GM23338 (cell line): ENCODE results near the gene CDK14. TPM values are rescaled to one million over a fixed set of nuclear protein-coding genes. Genes with fewer than 3 reads are reported as not detected.

Experiments used
- ATAC-seq: fragments of 200-7000 bp; cut with Tn5 transposase; 3 replicates; pipeline ENCODE4 v1.9.1; 2020
- DNase-seq: peaks from one replicate; pipeline ENCODE4 v3.0.0-alpha.2; 2015; ENCODE audit warnings: low spot score
- H2AFZ ChIP-seq: fragments of 200-600 bp; sonication (generic); 2 replicates; pipeline ENCODE4 v1.8.0; 2016; ENCODE audit warnings: antibody characterized with exemption, mild to moderate bottlenecking, moderate library complexity
- H3F3A ChIP-seq: fragments of 200-600 bp; sonication (generic); replicated peaks from 2 replicates; pipeline ENCODE4 v1.8.0; 2017; ENCODE audit warnings: antibody characterized with exemption, mixed run types, low read depth
- H3K27ac ChIP-seq: fragments of 200-600 bp; sonication (generic); 2 replicates; pipeline ENCODE4 v1.6.1; 2016; ENCODE audit warnings: low read depth
- H3K27me3 ChIP-seq: fragments of 200-600 bp; sonication (generic); 2 replicates; pipeline ENCODE4 v1.8.0; 2016; ENCODE audit warnings: mild to moderate bottlenecking, mixed run types, moderate library complexity; ENCODE audit not compliant: insufficient read depth
- H3K36me3 ChIP-seq: fragments of 200-600 bp; sonication (generic); 2 replicates; pipeline ENCODE4 v1.8.0; 2016; ENCODE audit warnings: mild to moderate bottlenecking; ENCODE audit not compliant: insufficient read depth
- H3K4me1 ChIP-seq: fragments of 200-600 bp; sonication (generic); 2 replicates; pipeline ENCODE4 v1.8.0; 2016; ENCODE audit warnings: mild to moderate bottlenecking, moderate library complexity; ENCODE audit not compliant: insufficient read depth
- H3K4me2 ChIP-seq: fragments of 200-600 bp; sonication (generic); 2 replicates; pipeline ENCODE4 v1.7.1; 2017; ENCODE audit warnings: mixed run types
- H3K4me3 ChIP-seq: fragments of 200-600 bp; sonication (generic); 2 replicates; pipeline ENCODE4 v1.6.1; 2016; ENCODE audit warnings: mixed run types
- H3K79me2 ChIP-seq: fragments of 200-600 bp; sonication (generic); replicated peaks from 2 replicates; pipeline ENCODE4 v1.8.0; 2017; ENCODE audit warnings: mild to moderate bottlenecking; ENCODE audit not compliant: insufficient read depth
- H3K9me2 ChIP-seq: fragments of 200-600 bp; sonication (generic); 2 replicates; pipeline ENCODE4 v1.8.0; 2017; ENCODE audit not compliant: insufficient read depth
- H4K20me1 ChIP-seq: fragments of 200-600 bp; sonication (generic); replicated peaks from 2 replicates; pipeline ENCODE4 v1.8.0; 2017; ENCODE audit warnings: mild to moderate bottlenecking; ENCODE audit not compliant: insufficient read depth
- H3K27ac Mint-ChIP-seq: 2 replicates; pipeline ENCODE4 v1.8.0; 2020; ENCODE audit warnings: inconsistent platforms, mild to moderate bottlenecking, moderate library complexity, mixed read lengths
- H3K27me3 Mint-ChIP-seq: 3 replicates; pipeline ENCODE4 v1.8.0; 2022; ENCODE audit warnings: low read depth, mild to moderate bottlenecking, moderate library complexity, mixed read lengths, inconsistent platforms; ENCODE audit not compliant: insufficient read depth, poor library complexity
- H3K36me3 Mint-ChIP-seq: 3 replicates; pipeline ENCODE4 v1.8.0; 2021; ENCODE audit warnings: low read depth, mild to moderate bottlenecking, inconsistent platforms, moderate library complexity, mixed read lengths
- H3K4me1 Mint-ChIP-seq: 3 replicates; pipeline ENCODE4 v1.8.0; 2020; ENCODE audit warnings: mild to moderate bottlenecking, inconsistent platforms, mixed read lengths
- H3K4me3 Mint-ChIP-seq: 3 replicates; pipeline ENCODE4 v1.8.0; 2021; ENCODE audit warnings: moderate library complexity, mild to moderate bottlenecking, inconsistent platforms, mixed read lengths
- H3K9me3 Mint-ChIP-seq: 3 replicates; pipeline ENCODE4 v1.8.0; 2020; ENCODE audit warnings: moderate library complexity, mild to moderate bottlenecking, inconsistent platforms, mixed read lengths
- CREB1 ChIP-seq: fragments of 250-450 bp; sonication (Bioruptor Pico); IDR thresholded peaks from 2 replicates; pipeline ENCODE4 v1.5.0; 2020; ENCODE audit warnings: low read depth, mild to moderate bottlenecking, moderate library complexity
- CTCF ChIP-seq, 2 experiments: fragments of 200-600 bp in 1 of 2; sonication (generic) in 1 of 2; conservative IDR thresholded peaks; 2 replicates each; pipeline versions ENCODE4 v1.5.1 to v1.6.1; 2016 to 2017; ENCODE audit warnings: antibody characterized with exemption in 2 of 2, low read depth in 2 of 2, mild to moderate bottlenecking in 2 of 2, moderate library complexity in 1 of 2
- ETS1 ChIP-seq: IDR thresholded peaks from 2 replicates; pipeline ENCODE4 v1.6.1; 2016; ENCODE audit warnings: antibody characterized with exemption
- JUNB ChIP-seq: IDR thresholded peaks from one replicate; pipeline ENCODE4 v1.6.1; 2016; ENCODE audit warnings: antibody characterized with exemption; ENCODE audit not compliant: unreplicated experiment
- NANOG ChIP-seq: IDR thresholded peaks from 2 replicates; pipeline ENCODE4 v1.6.1; 2016; ENCODE audit warnings: antibody characterized with exemption, borderline replicate concordance
- POLR2AphosphoS5 ChIP-seq: IDR thresholded peaks from 2 replicates; pipeline ENCODE4 v1.6.1; 2016; ENCODE audit warnings: antibody characterized with exemption, low read depth
- REST ChIP-seq: IDR thresholded peaks from one replicate; pipeline ENCODE4 v1.6.1; 2018; ENCODE audit warnings: antibody characterized with exemption; ENCODE audit not compliant: unreplicated experiment
- STAT1 ChIP-seq: IDR thresholded peaks from one replicate; pipeline ENCODE4 v1.6.1; 2016; ENCODE audit warnings: antibody characterized with exemption; ENCODE audit not compliant: unreplicated experiment
- ZNF114 ChIP-seq: fragments of 250-450 bp; sonication (Bioruptor Pico); IDR thresholded peaks from 2 replicates; pipeline ENCODE4 v1.5.0; 2020; ENCODE audit warnings: mild to moderate bottlenecking, moderate library complexity
- ZNF331 ChIP-seq: fragments of 250-450 bp; sonication (Bioruptor Pico); IDR thresholded peaks from 2 replicates; pipeline ENCODE4 v1.5.0; 2020; ENCODE audit warnings: low read depth, mild to moderate bottlenecking, moderate library complexity
- polyA plus RNA-seq: library from polyadenylated mRNA; unstranded; fragments of >200 nt; fragmentation: Nextera tagmentation; extraction: Ambion mirVana; gene quantifications from 2 replicates; pipeline ENCODE4 v1.2.1, GENCODE V29; 2016
- total RNA-seq: library from RNA; depleted of rRNA; stranded (reverse); fragments of >200 nt; shearing (Covaris generic); gene quantifications from 2 replicates; pipeline ENCODE4 v1.2.3, GENCODE V29; 2014

The CDK14 gene
- total and polyA plus RNA-seq, 2 experiments from 2014 or later: 11.2 to 24.0 TPM

- TF ChIP-seq CREB1 (CRISPR knock-in tag): no peak
- peak in 1 of 2 experiments; percentile 18; a peak in 2 of 4 replicates for TF ChIP-seq CTCF (conservative IDR thresholded peaks at IDR 0.05; ENCODE audit: low read depth in 2 of 2)
- Histone ChIP-seq H3K4me1 (0 out of 2 replicates have a peak, but pooled peaks cover 5% of the 10 kb centered on the region), H3K4me3 (no peak overlapping the region), H4K20me1 (no peaks in the 10 kb centered on the region), H2AFZ (no peak overlapping the region), H3K4me2 (no peak overlapping the region), H3K36me3 (no peaks in the 10 kb centered on the region), H3F3A (no peaks in the 10 kb centered on the region), H3K27ac (peak overlapping the region; percentile 9; the same call in 1 of the 2 replicates), H3K27me3 (no peaks in the 10 kb centered on the region), H3K9me2 (no peaks in the 10 kb centered on the region), H3K79me2 (no peaks in the 10 kb centered on the region)
- ATAC-seq (peak; percentile 82), DNase-seq (peak; percentile 45)
- Mint-ChIP-seq H3K36me3 (peaks cover 20% of the 10 kb centered on the region), H3K27me3 (peaks cover 1% of the 10 kb centered on the region), H3K4me1 (peaks cover 18% of the 10 kb centered on the region), H3K27ac (peak overlapping the region; percentile 25), H3K4me3 (no peak overlapping the region), H3K9me3 (peaks cover 6% of the 10 kb centered on the region)
These were observed 221.7 kb downstream of the CDK14 start for GRCh38 chr7:90817846-90818245.

GRCh38 chr7:90818341-90818740 lies 222.2 kb downstream of the CDK14 start:
- Histone ChIP-seq H3K4me2 (no peak overlapping the region), H2AFZ (no peak overlapping the region), H3K79me2 (no peaks in the 10 kb centered on the region), H3K27ac (no peak overlapping the region), H3K27me3 (no peaks in the 10 kb centered on the region), H3K9me2 (no peaks in the 10 kb centered on the region), H3K4me1 (0 out of 2 replicates have a peak, but pooled peaks cover 5% of the 10 kb centered on the region), H3F3A (no peaks in the 10 kb centered on the region), H3K36me3 (no peaks in the 10 kb centered on the region), H4K20me1 (no peaks in the 10 kb centered on the region), H3K4me3 (no peak overlapping the region)
- Mint-ChIP-seq H3K9me3 (peaks cover 6% of the 10 kb centered on the region), H3K27me3 (peaks cover 1% of the 10 kb centered on the region), H3K27ac (no peak overlapping the region), H3K4me3 (no peak overlapping the region), H3K4me1 (peaks cover 18% of the 10 kb centered on the region), H3K36me3 (peaks cover 20% of the 10 kb centered on the region)
- ATAC-seq: no peak
- no peak for DNase-seq
- TF ChIP-seq STAT1: no peak
- TF ChIP-seq REST: no peak
- no peak for TF ChIP-seq ZNF331 (CRISPR knock-in tag)
- no peak for TF ChIP-seq NANOG
- no peak for TF ChIP-seq CTCF (conservative IDR thresholded peaks at IDR 0.05; ENCODE audit: low read depth in 2 of 2)
- TF ChIP-seq ZNF114 (CRISPR knock-in tag): no peak
- TF ChIP-seq ETS1: no peak
- TF ChIP-seq POLR2AphosphoS5: no peak
- TF ChIP-seq JUNB: no peak
- TF ChIP-seq CREB1 (CRISPR knock-in tag): no peak
